ENCODE results near the gene ACOX2. TPM values are rescaled to one million over a fixed set of nuclear protein-coding genes. Genes with fewer than 3 reads are reported as not detected.

The ACOX2 gene
- total RNA-seq, 4 donors from 2014 or later: 17.3 to 43.3 (median 23.6) TPM

Other genes with a start within 250 kb of the ACOX2 start
- 10 to 100 TPM; 12.3 to 14.4 (median 14.1) TPM for gene RPP14, start 230.9 kb downstream of the ACOX2 start, total RNA-seq
- gene HTD2, start 230.7 kb downstream of the ACOX2 start, total RNA-seq: 10 to 100 TPM in 3 of 4 donors, 1 to 10 TPM in 1; 3.3 to 19.8 (median 11.9) TPM
- 10 to 100 TPM; 29.3 to 41.0 (median 34.4) TPM for gene PXK, start 204.3 kb downstream of the ACOX2 start, total RNA-seq
- gene PDHB, start 103.4 kb downstream of the ACOX2 start, total RNA-seq: 100 to 1,000 TPM in 3 of 4 donors, 10 to 100 TPM in 1; 90.1 to 213 (median 146) TPM
- 10 to 100 TPM; 13.1 to 17.8 (median 16.3) TPM for gene KCTD6, start 45.1 kb downstream of the ACOX2 start, total RNA-seq
- 100 to 1,000 TPM in 1 of 4 donors, 10 to 100 TPM in 3; 27.9 to 109 (median 83.8) TPM for gene FAM107A, start 40.2 kb upstream of the ACOX2 start, total RNA-seq
- 10 to 100 TPM in 1 of 4 donors, 1 to 10 TPM in 1, not detected in 2; 1.9 to 33.2 TPM for gene FAM3D, start 129.6 kb upstream of the ACOX2 start, total RNA-seq

Data from gastroesophageal sphincter (tissue), 4 donors.